Activated CD4-positive, alpha-beta T cell treated with anti-CD3 and anti-CD28 coated beads, Interleukin-2, amount 10 ng/mL, durations not matched to agents 24 days and 14 days (primary cell): ENCODE results near the gene ATP1B2. TPM values are rescaled to one million over a fixed set of nuclear protein-coding genes. Genes with fewer than 3 reads are reported as not detected.

Source experiments
- DNase-seq: peaks from one replicate; pipeline ENCODE4 v3.0.0; 2022
- H3K27ac Mint-ChIP-seq: one replicate; pipeline ENCODE4 v1.8.0; 2022; ENCODE audit warnings: mild to moderate bottlenecking, mixed read lengths
- H3K27me3 Mint-ChIP-seq: one replicate; pipeline ENCODE4 v1.8.0; 2022; ENCODE audit warnings: mixed read lengths
- H3K36me3 Mint-ChIP-seq: one replicate; pipeline ENCODE4 v1.8.0; 2022; ENCODE audit warnings: low read depth, mild to moderate bottlenecking, mixed read lengths
- H3K4me1 Mint-ChIP-seq: one replicate; pipeline ENCODE4 v1.8.0; 2021; ENCODE audit warnings: mixed read lengths
- H3K4me3 Mint-ChIP-seq: one replicate; pipeline ENCODE4 v1.8.0; 2022; ENCODE audit warnings: mild to moderate bottlenecking, moderate library complexity, mixed read lengths
- H3K9me3 Mint-ChIP-seq: one replicate; pipeline ENCODE4 v1.8.0; 2021; ENCODE audit warnings: mixed read lengths
- intact Hi-C: fragments of 100-400 bp; cut with micrococcal nuclease; formaldehyde crosslinking; loops from one replicate; pipeline ENCODE4 v1.15.1; 2023
- total RNA-seq: library from RNA; stranded (reverse); gene quantifications from 2 replicates; pipeline ENCODE4 v1.2.3, GENCODE V29; 2022

Gene ATP1B2
- total RNA-seq, 1 donor from 2014 or later, result 0.37 TPM

DNA sequence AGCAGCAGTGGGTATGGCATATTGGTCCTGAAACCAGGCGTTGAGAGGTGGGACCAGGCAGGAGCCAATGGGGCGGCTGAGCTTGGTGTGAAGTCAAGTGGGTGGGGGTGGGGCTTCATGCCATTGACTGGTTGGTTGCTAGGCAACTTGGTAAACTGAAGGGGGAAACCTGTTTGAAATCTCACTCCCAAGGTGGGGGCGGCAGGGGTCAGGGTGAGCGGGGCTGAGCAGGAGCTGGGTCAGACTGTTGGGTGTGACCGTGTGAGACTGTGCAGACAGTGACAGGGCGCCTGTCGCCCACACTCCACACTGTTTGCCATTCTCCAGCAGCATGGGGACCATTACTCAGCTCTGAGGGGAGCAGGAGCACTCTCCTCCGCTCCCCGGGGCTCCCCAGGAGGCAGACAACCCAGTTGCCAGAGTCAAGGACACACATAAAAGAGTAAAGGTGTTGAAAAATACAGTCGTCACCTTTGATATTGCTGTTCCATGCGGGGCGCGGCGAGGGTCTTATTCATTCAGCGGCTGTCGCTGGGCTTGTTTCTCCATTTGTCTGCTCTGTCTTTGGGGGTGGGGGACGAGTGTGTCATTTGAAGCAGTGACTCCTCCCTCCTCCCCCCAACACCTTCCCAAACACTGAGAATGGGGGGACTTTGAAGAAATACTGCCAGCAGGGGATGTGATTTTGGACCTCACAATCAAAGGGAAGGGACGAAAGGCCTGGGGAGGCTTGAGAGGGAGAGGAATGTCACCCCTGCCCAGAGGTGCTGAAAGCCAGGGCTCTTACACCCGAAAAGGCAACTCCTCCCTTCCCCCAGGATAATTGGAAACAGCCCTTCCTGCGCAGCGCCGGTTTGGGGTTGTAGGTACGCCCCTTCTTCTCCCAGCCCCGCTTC is 53.1 kb downstream of the ATP1B2 start:
- intact Hi-C loops, result no loop called here
- Mint-ChIP-seq H3K4me3 (no peak overlapping the region), H3K27me3 (peaks cover 41% of the 10 kb centered on the region), H3K27ac (no peak overlapping the region), H3K36me3 (peaks cover 16% of the 10 kb centered on the region), H3K4me1 (peaks cover 12% of the 10 kb centered on the region), H3K9me3 (no peaks in the 10 kb centered on the region)
- DNase-seq, result no peak

DNA sequence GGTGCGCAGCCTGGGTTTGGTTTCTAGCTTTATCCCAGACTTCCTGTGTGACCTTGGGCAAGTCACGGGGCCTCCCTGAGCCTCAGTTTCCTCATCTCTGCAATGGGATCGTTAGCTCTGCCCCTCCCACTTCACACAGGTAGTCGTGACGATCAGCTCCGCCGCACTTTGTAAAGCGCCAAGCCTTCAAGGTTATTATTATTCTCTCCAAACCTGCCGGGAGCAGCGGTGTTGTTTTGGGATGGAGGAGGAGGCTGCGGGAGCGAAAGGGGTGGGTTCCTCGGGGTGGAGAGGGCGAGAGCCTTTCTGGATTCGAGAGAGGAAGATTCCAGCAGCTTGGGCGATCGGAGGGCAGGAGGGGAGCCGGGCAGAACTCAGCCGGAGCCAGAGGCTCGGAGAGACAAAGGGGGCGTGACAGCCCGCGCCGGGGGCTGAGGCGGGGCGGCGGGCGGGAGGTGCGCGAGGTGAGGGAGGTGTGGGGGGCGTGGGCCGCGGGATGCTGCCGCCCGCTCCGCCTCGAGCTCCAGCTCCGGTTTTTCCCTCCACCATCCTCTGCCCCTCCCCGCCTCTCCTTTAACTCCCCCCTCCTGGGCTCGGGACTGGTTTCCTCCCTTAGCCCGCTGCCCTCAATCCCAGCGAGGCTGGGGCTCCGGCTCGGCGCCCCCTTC is 54.0 kb downstream of the ATP1B2 start, which contains the start of gene EFNB3:
Gene EFNB3 (plus strand): TSS at position 602 of the 668 bp plus-strand sequence. CDS start 397 bp downstream, outside the sequence.
- intact Hi-C loops, result no loop called here
- Mint-ChIP-seq H3K4me1 (peaks cover 12% of the 10 kb centered on the region), H3K9me3 (no peaks in the 10 kb centered on the region), H3K27me3 (peaks cover 41% of the 10 kb centered on the region), H3K4me3 (peak within 1 kb of the TSS; percentile 73), H3K36me3 (peaks cover 16% of the 10 kb centered on the region), H3K27ac (no peak within 1 kb of the TSS)
- DNase-seq, result no peak

DNA sequence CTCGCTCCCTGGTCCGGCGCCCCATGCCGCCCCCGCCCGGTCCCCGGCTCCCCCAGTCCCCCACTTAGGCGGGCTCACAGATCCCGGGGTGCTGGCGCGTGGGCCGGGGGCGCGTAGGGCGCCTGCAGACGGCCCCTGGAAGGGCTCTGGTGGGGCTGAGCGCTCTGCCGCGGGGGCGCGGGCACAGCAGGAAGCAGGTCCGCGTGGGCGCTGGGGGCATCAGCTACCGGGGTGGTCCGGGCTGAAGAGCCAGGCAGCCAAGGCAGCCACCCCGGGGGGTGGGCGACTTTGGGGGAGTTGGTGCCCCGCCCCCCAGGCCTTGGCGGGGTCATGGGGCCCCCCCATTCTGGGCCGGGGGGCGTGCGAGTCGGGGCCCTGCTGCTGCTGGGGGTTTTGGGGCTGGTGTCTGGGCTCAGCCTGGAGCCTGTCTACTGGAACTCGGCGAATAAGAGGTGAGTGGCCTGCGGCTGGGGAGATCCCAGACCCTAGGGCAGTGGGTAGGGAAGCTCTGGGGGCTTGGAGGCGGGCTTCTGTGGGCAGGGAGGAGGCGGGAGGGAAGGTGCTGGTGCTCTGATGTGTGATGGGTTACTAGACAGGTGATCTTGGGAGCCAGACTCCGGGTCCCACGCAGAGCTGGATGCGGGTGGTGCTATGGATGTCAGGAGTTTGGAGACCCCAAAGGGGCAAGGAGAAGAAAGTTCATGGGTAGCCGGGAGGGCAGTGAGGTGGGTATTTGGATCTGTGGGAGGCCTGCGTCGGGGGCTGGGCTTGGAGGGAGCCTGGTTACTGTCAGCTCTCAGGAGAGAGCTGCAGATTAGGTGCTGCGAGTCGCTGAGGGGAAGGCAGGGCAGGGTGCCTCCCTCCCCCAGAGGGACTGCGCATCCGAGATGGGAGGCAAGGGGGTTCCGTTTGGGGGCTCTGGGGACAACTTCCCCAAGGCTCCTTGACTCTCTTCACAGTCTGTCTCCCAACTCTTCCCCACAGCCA is 54.8 kb downstream of the ATP1B2 start:
- Mint-ChIP-seq H3K27ac (no peak overlapping the region), H3K9me3 (no peaks in the 10 kb centered on the region), H3K36me3 (peaks cover 15% of the 10 kb centered on the region), H3K4me3 (peak overlapping the region; percentile 51), H3K27me3 (peaks cover 41% of the 10 kb centered on the region), H3K4me1 (peaks cover 19% of the 10 kb centered on the region)
- intact Hi-C loops, result no loop called here
- DNase-seq, result no peak

DNA sequence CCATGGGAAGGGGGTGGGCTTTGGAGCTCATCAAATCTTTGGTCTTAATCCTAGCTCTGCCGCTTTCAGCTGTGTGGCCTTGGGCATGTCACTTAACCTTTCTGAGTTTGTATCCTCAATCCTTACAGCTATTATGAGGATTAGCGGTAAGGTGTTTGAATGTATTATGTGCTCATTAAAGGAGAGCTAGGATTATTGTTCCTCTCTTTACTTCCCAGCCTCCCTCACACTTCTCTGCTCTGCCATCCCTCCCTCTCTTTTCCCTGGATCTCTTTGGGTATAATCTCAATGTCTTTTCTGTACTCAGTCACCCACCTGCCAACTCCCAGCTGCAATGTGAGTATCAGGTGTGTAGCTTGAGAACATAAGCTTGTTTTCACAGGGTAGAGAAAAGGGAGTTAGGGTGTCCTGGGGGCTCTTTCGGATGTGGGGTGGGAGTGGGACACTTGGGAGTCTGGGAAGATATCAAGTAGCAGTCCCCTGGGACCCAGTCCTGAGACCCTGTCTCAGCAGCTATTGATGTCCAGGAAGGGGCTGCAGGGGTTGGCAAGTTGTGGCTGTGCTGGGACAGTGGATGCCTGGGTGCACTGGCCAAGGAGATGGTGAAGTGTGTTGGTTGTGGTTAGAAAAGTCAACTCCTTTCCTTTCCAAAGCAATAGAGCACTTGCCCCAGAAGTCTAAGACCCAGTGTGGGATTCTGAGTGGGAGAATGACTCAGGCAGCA is 56.1 kb downstream of the ATP1B2 start:
- H3K27ac Mint-ChIP-seq, result no peak overlapping the region
- peaks cover 13% of the 10 kb centered on the region for H3K36me3 Mint-ChIP-seq
- peaks cover 26% of the 10 kb centered on the region for H3K4me1 Mint-ChIP-seq
- H3K4me3 Mint-ChIP-seq, result no peak overlapping the region
- no peaks in the 10 kb centered on the region for H3K9me3 Mint-ChIP-seq
- intact Hi-C loops, result no loop called here
- peaks cover 48% of the 10 kb centered on the region for H3K27me3 Mint-ChIP-seq
- no peak for DNase-seq

Other genes with a start within 250 kb of the ATP1B2 start
- gene TMEM256, start 246.8 kb upstream of the ATP1B2 start, total RNA-seq, result 47.4 and 59.3 TPM in 2 replicates
- 2.9 and 3.0 TPM in 2 replicates for gene NLGN2, start 243.1 kb upstream of the ATP1B2 start, total RNA-seq
- not detected in 2 replicates for gene SPEM1, start 230.6 kb upstream of the ATP1B2 start, total RNA-seq
- gene SPEM2, start 225.3 kb upstream of the ATP1B2 start, total RNA-seq, result not detected in 2 replicates
- not detected in 2 replicates for gene SPEM3, start 222.1 kb upstream of the ATP1B2 start, total RNA-seq
- 12.8 and 12.9 TPM in 2 replicates for gene TMEM102, start 215.5 kb upstream of the ATP1B2 start, total RNA-seq
- 9.4 and 9.5 TPM in 2 replicates for gene FGF11, start 211.4 kb upstream of the ATP1B2 start, total RNA-seq
- gene CHRNB1, start 205.9 kb upstream of the ATP1B2 start, total RNA-seq, result 6.1 and 7.2 TPM in 2 replicates
- 16.0 and 16.1 TPM in 2 replicates for gene ZBTB4, start 171.3 kb upstream of the ATP1B2 start, total RNA-seq
- not detected in 2 replicates for gene SLC35G6, start 169.5 kb upstream of the ATP1B2 start, total RNA-seq
- 226 and 230 TPM in 2 replicates for gene POLR2A, start 166.6 kb upstream of the ATP1B2 start, total RNA-seq
- 21.5 and 21.8 TPM in 2 replicates for gene TNFSF12, start 101.9 kb upstream of the ATP1B2 start, total RNA-seq
- 2.4 and 3.5 TPM in 2 replicates for gene TNFSF13, start 92.2 kb upstream of the ATP1B2 start, total RNA-seq
- gene SENP3, start 89.0 kb upstream of the ATP1B2 start, total RNA-seq, result 89.7 and 93.0 TPM in 2 replicates
- gene CD68, start 71.3 kb upstream of the ATP1B2 start, total RNA-seq, result 3.2 and 3.5 TPM in 2 replicates
- gene MPDU1, start 67.1 kb upstream of the ATP1B2 start, total RNA-seq, result 92.5 and 104 TPM in 2 replicates
- 0.43 TPM in 1 of 2 replicates, not detected in the other for gene SOX15, start 60.8 kb upstream of the ATP1B2 start, total RNA-seq
- 62.6 and 64.4 TPM in 2 replicates for gene FXR2, start 36.0 kb upstream of the ATP1B2 start, total RNA-seq
- gene SAT2, start 23.1 kb upstream of the ATP1B2 start, total RNA-seq, result 16.5 and 17.7 TPM in 2 replicates
- not detected in 2 replicates for gene SHBG, start 20.8 kb upstream of the ATP1B2 start, total RNA-seq
- 177 and 178 TPM in 2 replicates for gene TP53, start 36.6 kb downstream of the ATP1B2 start, total RNA-seq
- gene WRAP53, start 37.6 kb downstream of the ATP1B2 start, total RNA-seq, result 33.8 and 35.0 TPM in 2 replicates
- gene EFNB3, start 54.3 kb downstream of the ATP1B2 start, total RNA-seq, result 0.05 TPM in 1 of 2 replicates, not detected in the other
- not detected in 2 replicates for gene DNAH2, start 66.8 kb downstream of the ATP1B2 start, total RNA-seq
- 121 and 128 TPM in 2 replicates for gene KDM6B, start 183.3 kb downstream of the ATP1B2 start, total RNA-seq
- 6.1 and 7.1 TPM in 2 replicates for gene TMEM88, start 204.1 kb downstream of the ATP1B2 start, total RNA-seq
- 45.2 and 47.5 TPM in 2 replicates for gene NAA38, start 206.6 kb downstream of the ATP1B2 start, total RNA-seq
- 12.7 and 14.0 TPM in 2 replicates for gene CYB5D1, start 207.1 kb downstream of the ATP1B2 start, total RNA-seq
- 152 and 158 TPM in 2 replicates for gene CHD3, start 237.9 kb downstream of the ATP1B2 start, total RNA-seq